A673 (cell line): Measurements from ENCODE around the gene PEX3. TPM values are rescaled to one million over a fixed set of nuclear protein-coding genes. Genes with fewer than 3 reads are reported as not detected.
"Not testable (repeated sequence)": the region's sequence is repeated elsewhere in the genome, so short reads cannot be mapped to it uniquely, and the experiment has no call there.

ENCODE experiments used
- BruUV-seq: library from RNA; stranded (reverse); fragments of 400-500 nt; replicated peaks from 2 replicates; lab custom pipeline; 2021; lab: Mats Ljungman, UMichigan
- CTCF ChIA-PET: fragments of 300-600 bp; sonication (Branson Sonifier 250); formaldehyde crosslinking; loops from one replicate; lab custom pipeline; 2022; ENCODE audit warnings: antibody characterized with exemption; lab: Charles Lee
- POLR2A ChIA-PET: fragments of 300-600 bp; sonication (Branson Sonifier 250); formaldehyde crosslinking; loops from one replicate; lab custom pipeline; 2022; ENCODE audit warnings: antibody characterized with exemption; ENCODE audit not compliant: low non-redundant PET; lab: Charles Lee
- DNase-seq: peaks from one replicate; pipeline ENCODE4 v3.0.0-alpha.2; 2015; ENCODE audit warnings: low spot score
- H3K27ac ChIP-seq: fragments of 200-600 bp; sonication (generic); 2 replicates; pipeline ENCODE4 v1.5.1; 2016; ENCODE audit warnings: mixed run types, low read depth, mild to moderate bottlenecking, mixed read lengths, antibody characterized with exemption, low read length; ENCODE audit not compliant: poor library complexity, severe bottlenecking
- H3K27me3 ChIP-seq: fragments of 200-600 bp; sonication (generic); replicated peaks from 2 replicates; pipeline ENCODE4 v1.6.1; 2017; ENCODE audit warnings: mixed run types, low read depth, mild to moderate bottlenecking, mixed read lengths, antibody characterized with exemption, low read length; ENCODE audit not compliant: insufficient read depth, poor library complexity
- H3K36me3 ChIP-seq: fragments of 200-600 bp; sonication (generic); 2 replicates; pipeline ENCODE4 v1.6.1; 2016; ENCODE audit warnings: mixed run types, mild to moderate bottlenecking, mixed read lengths, antibody characterized with exemption, low read length; ENCODE audit not compliant: insufficient read depth, poor library complexity, severe bottlenecking
- H3K4me1 ChIP-seq: fragments of 200-600 bp; sonication (generic); 2 replicates; pipeline ENCODE4 v1.6.1; 2017; ENCODE audit warnings: mixed run types, mild to moderate bottlenecking, mixed read lengths, antibody characterized with exemption, low read length; ENCODE audit not compliant: insufficient read depth, poor library complexity, severe bottlenecking
- H3K4me3 ChIP-seq: fragments of 200-600 bp; sonication (generic); 2 replicates; pipeline ENCODE4 v1.5.1; 2016; ENCODE audit warnings: low read depth, mixed run types, mild to moderate bottlenecking, mixed read lengths, low read length; ENCODE audit not compliant: poor library complexity, severe bottlenecking
- H3K9me3 ChIP-seq: fragments of 200-600 bp; sonication (generic); 2 replicates; pipeline ENCODE4 v1.6.1; 2016; ENCODE audit warnings: mixed run types, low read depth, mild to moderate bottlenecking, mixed read lengths, antibody characterized with exemption, low read length; ENCODE audit not compliant: poor library complexity, severe bottlenecking
- CTCF ChIP-seq: fragments of 300-800, 200-600 bp; sonication (generic); conservative IDR thresholded peaks from 2 replicates; pipeline ENCODE4 v1.5.1; 2017; ENCODE audit warnings: low read depth, mild to moderate bottlenecking, antibody characterized with exemption, low read length, moderate library complexity, mixed read lengths
- EZH2 ChIP-seq: fragments of 200-600 bp; sonication (generic); IDR thresholded peaks from 2 replicates; pipeline ENCODE4 v1.6.1; 2017; ENCODE audit warnings: borderline replicate concordance, low read depth, mild to moderate bottlenecking, mixed read lengths, antibody characterized with exemption, low read length; ENCODE audit not compliant: poor library complexity, severe bottlenecking
- intact Hi-C: fragments of 100-400 bp; cut with micrococcal nuclease; formaldehyde crosslinking; loops from one replicate; pipeline ENCODE4 v1.10.0; 2022; ENCODE audit not compliant: unreplicated experiment
- total RNA-seq: library from RNA; stranded (reverse); gene quantifications from 2 replicates; pipeline ENCODE4 v1.2.3, GENCODE V29; 2021

Gene PEX3
- total RNA-seq, 1 experiment from 2014 or later = 19.0 TPM

- ChIA-PET POLR2A (interaction anchor here (0.5 kb wide), 1 partner anchor 40 kb away, joined by 10 read pairs; no protein-coding TSS in a partner anchor), CTCF (no interaction called here)
- no TSS peak for BruUV-seq
- Histone ChIP-seq H3K4me1 (no peaks in the 10 kb centered on the region), H3K27me3 (no peaks in the 10 kb centered on the region), H3K9me3 (no peaks in the 10 kb centered on the region), H3K4me3 (no peak overlapping the region), H3K36me3 (no peaks in the 10 kb centered on the region), H3K27ac (no peak overlapping the region)
- intact Hi-C loops = no loop called here
- no peak for TF ChIP-seq CTCF
- no peak for TF ChIP-seq EZH2
- no peak for DNase-seq
Measured at GRCh38 chr6:143465546-143465945, 14.9 kb downstream of the PEX3 start.

GRCh38 chr6:143468026-143468425, 17.4 kb downstream of the PEX3 start:
- no TSS peak for BruUV-seq
- Histone ChIP-seq H3K27ac (no peak overlapping the region), H3K4me1 (no peaks in the 10 kb centered on the region), H3K4me3 (no peak overlapping the region), H3K9me3 (no peaks in the 10 kb centered on the region), H3K36me3 (peaks cover 5% of the 10 kb centered on the region), H3K27me3 (no peaks in the 10 kb centered on the region)
- DNase-seq = no peak
- TF ChIP-seq CTCF (no peak), EZH2 (no peak)
- intact Hi-C loops = no loop called here
- ChIA-PET POLR2A (no interaction called here), CTCF (no interaction called here)

- H3K36me3 ChIP-seq, intact Hi-C loops, BruUV-seq, H3K4me3 ChIP-seq, DNase-seq, H3K27ac ChIP-seq, H3K27me3 ChIP-seq, H3K4me1 ChIP-seq, POLR2A ChIA-PET, H3K9me3 ChIP-seq, CTCF ChIA-PET: not testable (repeated sequence)
Measured at GRCh38 chr6:143468823-143469222, 18.2 kb downstream of the PEX3 start.

DNA sequence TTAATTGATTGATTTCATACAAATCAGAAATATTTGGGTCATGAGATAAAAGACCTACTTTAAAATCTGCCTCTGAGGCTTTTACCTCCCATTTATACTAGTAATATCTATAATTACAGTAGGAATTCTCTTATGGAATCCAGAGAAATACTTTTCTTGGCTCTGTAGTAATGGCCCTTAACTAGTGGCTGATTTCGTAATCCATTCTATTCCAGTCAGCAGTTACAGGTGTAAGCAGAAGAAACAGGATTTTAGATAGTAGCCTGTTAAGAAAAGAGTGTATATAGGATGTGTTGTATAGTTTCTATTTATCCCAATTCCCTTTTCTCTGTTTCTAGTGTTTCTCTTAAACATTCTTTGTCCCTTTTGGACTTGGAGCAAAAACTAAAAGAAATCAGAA, 21.2 kb downstream of the PEX3 start:
- intact Hi-C loops = no loop called here
- Histone ChIP-seq H3K4me3 (no peak overlapping the region), H3K36me3 (peaks cover 5% of the 10 kb centered on the region), H3K27ac (no peak overlapping the region), H3K9me3 (no peaks in the 10 kb centered on the region), H3K4me1 (no peaks in the 10 kb centered on the region), H3K27me3 (no peaks in the 10 kb centered on the region)
- no TSS peak for BruUV-seq
- DNase-seq = no peak
- POLR2A ChIA-PET = no interaction called here
- CTCF ChIA-PET = no interaction called here
- TF ChIP-seq EZH2 (no peak), CTCF (no peak)
